VCaP (cell line): ENCODE measurements around the gene TMPRSS2.

Experiments used
- H3K27ac ChIP-seq: fragments of 450-650 bp; 2 replicates; pipeline ENCODE4 v1.5.1; 2017
- CTCF ChIP-seq: fragments of 450-650 bp; conservative IDR thresholded peaks from 2 replicates; pipeline ENCODE4 v1.5.1; 2017; ENCODE audit warnings: mild to moderate bottlenecking, moderate library complexity

The TMPRSS2 gene

DNA sequence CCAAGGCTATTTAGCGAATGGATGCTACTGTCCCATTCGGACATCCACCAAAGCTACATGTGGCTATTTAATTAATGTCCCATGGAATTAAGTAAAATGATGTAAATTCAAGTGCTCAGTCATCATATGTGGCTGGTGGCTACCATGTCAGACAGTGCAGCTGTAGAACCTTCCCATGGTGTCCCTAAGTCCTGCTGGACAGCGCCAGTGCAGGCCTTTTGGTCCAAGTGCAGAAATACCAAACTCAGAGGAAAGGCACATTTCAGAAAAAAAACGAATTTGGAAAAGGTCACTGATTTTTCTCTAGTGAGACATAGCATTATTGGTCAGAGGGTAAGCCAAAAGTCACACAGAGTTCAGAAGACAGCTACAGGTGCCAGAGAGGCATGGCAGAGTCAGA, 17.6 kb downstream of the TMPRSS2 start:
- peak overlapping the region; percentile 100 for H3K27ac ChIP-seq
- no peak for TF ChIP-seq CTCF

- TF ChIP-seq CTCF: no peak
- H3K27ac ChIP-seq: peak overlapping the region; percentile 100
These were observed 18.6 kb downstream of the TMPRSS2 start for GRCh38 chr21:41489329-41489728.

- H3K27ac ChIP-seq: peak overlapping the region; percentile 100
- no peak for TF ChIP-seq CTCF
These were observed 19.9 kb downstream of the TMPRSS2 start for GRCh38 chr21:41488080-41488479.

GRCh38 chr21:41487082-41487481, 20.9 kb downstream of the TMPRSS2 start:
- no peak for TF ChIP-seq CTCF

GRCh38 chr21:41483973-41484372, 24.0 kb downstream of the TMPRSS2 start:
- TF ChIP-seq CTCF: no peak
- peak overlapping the region; percentile 100 for H3K27ac ChIP-seq

More at GRCh38 chr21:41487082-41487481, 20.9 kb downstream of the TMPRSS2 start:
- H3K27ac ChIP-seq: peak overlapping the region; percentile 100

DNA sequence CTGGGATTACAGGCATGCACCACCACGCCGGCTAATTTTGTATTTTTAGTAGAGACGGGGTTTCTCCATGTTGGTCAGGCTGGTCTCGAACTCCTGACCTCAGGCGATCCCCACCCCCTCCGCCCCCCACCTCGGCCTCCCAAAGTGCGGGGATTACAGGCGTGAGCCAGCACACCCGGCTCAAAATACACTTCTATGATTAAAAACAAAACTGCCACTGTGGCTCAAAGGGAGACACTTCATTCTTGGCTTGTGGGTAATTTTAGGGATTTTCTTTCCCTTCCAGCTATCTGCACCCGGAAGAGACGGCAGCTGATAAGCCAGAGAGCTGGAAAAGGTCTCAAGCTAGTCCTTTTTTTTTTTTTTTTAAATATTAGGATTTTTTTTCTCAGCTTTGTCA, 24.5 kb downstream of the TMPRSS2 start:
- peak overlapping the region; percentile 100 for H3K27ac ChIP-seq
- no peak for TF ChIP-seq CTCF

DNA sequence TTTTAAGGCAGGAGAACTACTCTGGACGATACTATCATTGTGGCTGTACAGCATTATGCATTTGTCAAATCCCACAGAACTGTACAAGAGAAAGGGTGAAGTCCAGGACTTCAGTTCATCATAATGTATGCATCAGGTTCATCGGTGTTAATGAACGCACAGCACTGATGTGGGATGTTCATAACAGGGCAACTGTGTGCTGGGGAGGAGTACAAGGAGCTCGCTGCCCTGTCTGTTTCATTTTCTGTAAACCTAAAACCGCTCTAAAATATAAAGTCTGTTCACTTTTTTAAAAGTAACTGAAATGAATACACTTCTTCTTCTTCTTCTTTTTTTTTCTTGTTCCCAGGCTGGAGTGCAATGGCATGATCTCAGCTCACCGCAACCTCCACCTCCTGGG, 25.0 kb downstream of the TMPRSS2 start:
- TF ChIP-seq CTCF: no peak
- H3K27ac ChIP-seq: peak overlapping the region; percentile 100

DNA sequence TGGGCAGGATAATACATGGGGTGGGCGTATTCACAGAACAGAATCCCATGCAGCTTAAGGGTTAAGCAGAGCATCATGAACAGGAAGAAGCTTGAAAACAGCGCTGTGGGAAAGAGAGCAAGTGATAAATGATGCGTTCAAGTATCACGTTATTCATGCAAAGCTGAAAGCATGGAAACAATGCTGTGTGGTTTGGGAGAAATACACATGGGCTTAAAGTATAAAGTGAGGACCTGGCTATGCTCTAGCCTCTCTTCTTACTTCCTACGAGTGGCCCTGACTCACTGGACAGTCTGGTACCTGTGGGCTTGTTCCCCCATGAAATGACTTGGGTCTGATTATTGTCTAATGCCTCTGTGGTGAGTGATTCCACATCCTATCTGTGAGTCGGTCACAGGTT, 25.7 kb downstream of the TMPRSS2 start:
- peak overlapping the region; percentile 100 for H3K27ac ChIP-seq
- no peak for TF ChIP-seq CTCF
